Measurements from ENCODE around the gene TACR1.
"Not testable (repeated sequence)": the region's sequence is repeated elsewhere in the genome, so short reads cannot be mapped to it uniquely, and the experiment has no call there.

The TACR1 gene

DNA sequence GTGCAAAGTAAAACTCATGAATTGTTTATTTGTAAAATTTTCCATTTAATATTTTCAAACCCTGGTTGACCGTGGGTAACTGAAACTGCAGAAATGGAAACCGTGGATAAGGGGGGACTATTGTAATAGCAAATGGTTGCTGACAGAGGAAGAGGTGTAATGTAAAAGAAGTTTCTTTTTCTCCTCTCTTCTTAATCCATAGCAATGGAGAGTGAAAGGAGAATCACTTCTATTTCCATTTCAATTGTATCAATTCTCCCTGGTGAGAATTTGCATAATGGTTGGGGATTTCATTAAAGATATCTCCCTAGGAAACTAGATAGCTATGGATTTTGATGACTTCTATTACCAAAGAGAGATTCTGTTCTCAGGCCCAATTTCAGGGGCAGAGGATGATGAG is 24.8 kb downstream of the TACR1 start:
- Histone ChIP-seq H3K4me3 (ENCODE audit: low read length) (no peak overlapping the region), H3K27me3 (ENCODE audit: control insufficient read depth, insufficient read depth, low read length) (no peaks in the 10 kb centered on the region), H3K4me1 (ENCODE audit: control insufficient read depth, insufficient read depth, low read length) (no peaks in the 10 kb centered on the region; the same call in 1 of the 2 replicates), H3K36me3 (ENCODE audit: control insufficient read depth, insufficient read depth, low read length) (no peaks in the 10 kb centered on the region), H3K9me3 (ENCODE audit: control insufficient read depth, insufficient read depth, low read length) (no peaks in the 10 kb centered on the region), H3K27ac (ENCODE audit: low read length) (no peak overlapping the region)
- WGBS (ENCODE audit: insufficient coverage, insufficient read length): no CpG with 5 or more reads among the region's 2 CpGs
- no peak for DNase-seq (ENCODE audit: low read depth, low spot score)

DNA sequence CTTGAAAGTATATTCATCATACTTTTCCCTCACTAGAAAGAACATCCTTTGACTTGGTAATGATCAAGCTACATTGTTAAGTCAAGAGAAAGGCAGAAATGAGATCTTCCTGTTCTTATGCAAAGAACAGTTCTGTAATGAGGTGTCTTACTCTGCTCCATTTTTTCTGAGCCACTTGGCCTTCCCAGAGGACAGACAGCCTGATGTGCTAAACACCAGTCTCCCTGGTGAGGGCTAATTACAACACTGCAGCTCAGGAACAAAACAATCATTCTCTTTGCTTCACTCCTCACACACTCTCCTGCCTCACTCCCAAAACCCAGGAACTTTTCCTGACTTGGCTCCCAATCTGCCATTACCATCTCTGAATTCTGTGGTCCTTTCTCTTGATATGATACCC is 25.6 kb downstream of the TACR1 start:
- H3K4me3 ChIP-seq (ENCODE audit: low read length): no peak overlapping the region
- no peak overlapping the region for H3K27ac ChIP-seq (ENCODE audit: low read length)
- H3K27me3 ChIP-seq (ENCODE audit: control insufficient read depth, insufficient read depth, low read length): no peaks in the 10 kb centered on the region
- H3K4me1 ChIP-seq (ENCODE audit: control insufficient read depth, insufficient read depth, low read length): no peaks in the 10 kb centered on the region; the same call in 1 of the 2 replicates
- H3K9me3 ChIP-seq (ENCODE audit: control insufficient read depth, insufficient read depth, low read length): no peaks in the 10 kb centered on the region
- DNase-seq (ENCODE audit: low read depth, low spot score): no peak
- H3K36me3 ChIP-seq (ENCODE audit: control insufficient read depth, insufficient read depth, low read length): no peaks in the 10 kb centered on the region

DNA sequence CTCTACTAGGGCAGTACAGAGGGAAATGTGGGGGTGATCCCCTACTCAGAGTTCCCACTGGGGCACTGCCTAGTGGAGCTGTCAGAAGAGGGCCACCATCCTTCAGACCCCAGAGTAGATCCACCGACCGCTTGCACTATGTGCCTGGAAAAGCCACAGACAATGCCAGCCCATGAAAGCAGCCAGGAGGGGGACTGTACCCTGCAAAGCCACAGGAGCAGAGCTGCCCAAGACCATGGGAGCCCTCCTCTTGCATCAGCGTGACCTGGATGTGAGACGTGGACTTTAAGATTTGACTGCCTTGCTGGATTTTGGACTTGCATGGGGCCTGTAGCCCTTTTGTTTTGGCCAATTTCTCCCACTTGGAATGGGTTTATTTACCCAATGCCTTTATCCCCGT is 27.9 kb downstream of the TACR1 start:
- H3K4me3 ChIP-seq (ENCODE audit: low read length); H3K27me3 ChIP-seq (ENCODE audit: control insufficient read depth, insufficient read depth, low read length); H3K27ac ChIP-seq (ENCODE audit: low read length); H3K4me1 ChIP-seq (ENCODE audit: control insufficient read depth, insufficient read depth, low read length); H3K9me3 ChIP-seq (ENCODE audit: control insufficient read depth, insufficient read depth, low read length); H3K36me3 ChIP-seq (ENCODE audit: control insufficient read depth, insufficient read depth, low read length); DNase-seq (ENCODE audit: low read depth, low spot score): not testable (repeated sequence)
- no CpG with 5 or more reads among the region's 5 CpGs for WGBS (ENCODE audit: insufficient coverage, insufficient read length)

DNA sequence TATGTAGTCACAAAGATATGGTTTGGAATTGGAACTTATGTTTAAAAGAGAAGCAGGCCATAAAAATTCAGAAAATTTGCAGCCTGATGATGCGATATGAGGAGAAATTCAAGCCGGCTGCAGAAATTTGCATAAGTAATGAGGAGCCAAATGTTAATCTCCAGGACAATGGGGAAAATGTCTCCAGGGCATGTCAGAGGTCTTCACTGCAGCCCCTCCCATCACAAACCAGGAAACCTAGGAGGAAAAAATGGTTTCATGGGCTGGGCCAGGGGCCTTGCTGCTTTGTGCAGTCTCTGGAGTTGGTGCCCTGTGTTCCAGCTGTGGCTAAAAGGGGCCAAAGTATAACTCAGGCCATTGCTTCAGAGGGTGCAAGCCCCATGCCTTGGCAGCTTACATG is 28.4 kb downstream of the TACR1 start:
- H3K36me3 ChIP-seq (ENCODE audit: control insufficient read depth, insufficient read depth, low read length): no peaks in the 10 kb centered on the region
- WGBS (ENCODE audit: insufficient coverage, insufficient read length): no CpG with 5 or more reads among the region's 2 CpGs
- H3K27me3 ChIP-seq (ENCODE audit: control insufficient read depth, insufficient read depth, low read length): no peaks in the 10 kb centered on the region
- H3K4me3 ChIP-seq (ENCODE audit: low read length): no peak overlapping the region
- no peaks in the 10 kb centered on the region for H3K9me3 ChIP-seq (ENCODE audit: control insufficient read depth, insufficient read depth, low read length)
- DNase-seq (ENCODE audit: low read depth, low spot score): no peak
- no peak overlapping the region for H3K27ac ChIP-seq (ENCODE audit: low read length)
- H3K4me1 ChIP-seq (ENCODE audit: control insufficient read depth, insufficient read depth, low read length): no peaks in the 10 kb centered on the region; the same call in 1 of the 2 replicates

DNA sequence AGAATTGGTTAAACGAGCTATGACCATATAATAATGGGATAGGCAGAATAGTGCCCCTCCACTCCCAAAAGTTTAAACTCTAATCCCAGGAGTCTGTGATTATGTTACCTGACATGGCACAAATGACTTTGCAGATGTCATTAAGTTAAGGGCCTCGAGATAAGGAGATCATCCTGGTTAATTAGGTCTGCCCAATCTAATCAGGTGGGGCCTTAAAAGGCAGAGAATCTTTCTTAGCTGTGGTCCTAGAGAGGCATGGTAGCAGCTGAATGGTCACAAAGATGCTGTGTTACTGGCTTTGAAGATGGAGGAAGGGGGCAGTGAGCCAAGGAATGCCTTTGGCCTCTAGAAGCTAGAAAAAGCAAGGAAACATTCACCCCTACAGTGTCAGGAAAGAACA is 31.1 kb downstream of the TACR1 start:
- H3K9me3 ChIP-seq (ENCODE audit: control insufficient read depth, insufficient read depth, low read length): no peaks in the 10 kb centered on the region
- no peaks in the 10 kb centered on the region for H3K36me3 ChIP-seq (ENCODE audit: control insufficient read depth, insufficient read depth, low read length)
- no peak overlapping the region for H3K27ac ChIP-seq (ENCODE audit: low read length)
- H3K4me3 ChIP-seq (ENCODE audit: low read length): no peak overlapping the region
- no peaks in the 10 kb centered on the region for H3K27me3 ChIP-seq (ENCODE audit: control insufficient read depth, insufficient read depth, low read length)
- no peak for DNase-seq (ENCODE audit: low read depth, low spot score)
- WGBS (ENCODE audit: insufficient coverage, insufficient read length): no CpG with 5 or more reads among the region's 2 CpGs
- H3K4me1 ChIP-seq (ENCODE audit: control insufficient read depth, insufficient read depth, low read length): no peaks in the 10 kb centered on the region

DNA sequence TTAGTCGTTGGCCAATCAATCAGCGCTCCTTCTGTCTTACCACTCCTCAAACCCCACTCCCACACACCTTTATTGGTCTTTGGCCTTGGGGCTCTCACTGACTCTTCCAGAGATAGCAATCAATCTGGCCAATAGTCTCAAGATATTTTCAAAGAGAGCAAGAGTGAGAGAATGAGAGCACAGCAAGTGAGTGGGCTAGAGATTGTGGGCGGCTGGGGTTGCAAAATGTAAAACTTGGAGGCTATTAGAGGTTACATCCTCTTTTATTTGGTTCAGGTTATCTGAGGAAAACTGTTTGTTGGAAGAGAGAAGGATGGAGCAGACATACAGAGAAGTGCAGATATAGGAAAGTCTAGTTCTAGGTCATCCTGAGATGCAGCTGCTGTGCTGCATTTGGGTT is 32.8 kb downstream of the TACR1 start:
- DNase-seq (ENCODE audit: low read depth, low spot score): no peak
- Histone ChIP-seq H3K4me3 (ENCODE audit: low read length) (no peak overlapping the region), H3K9me3 (ENCODE audit: control insufficient read depth, insufficient read depth, low read length) (no peaks in the 10 kb centered on the region), H3K4me1 (ENCODE audit: control insufficient read depth, insufficient read depth, low read length) (no peaks in the 10 kb centered on the region), H3K36me3 (ENCODE audit: control insufficient read depth, insufficient read depth, low read length) (no peaks in the 10 kb centered on the region), H3K27ac (ENCODE audit: low read length) (no peak overlapping the region), H3K27me3 (ENCODE audit: control insufficient read depth, insufficient read depth, low read length) (no peaks in the 10 kb centered on the region)
- whole genome bisulfite sequencing (ENCODE audit: insufficient coverage, insufficient read length): no CpG with 5 or more reads among the region's 3 CpGs

DNA sequence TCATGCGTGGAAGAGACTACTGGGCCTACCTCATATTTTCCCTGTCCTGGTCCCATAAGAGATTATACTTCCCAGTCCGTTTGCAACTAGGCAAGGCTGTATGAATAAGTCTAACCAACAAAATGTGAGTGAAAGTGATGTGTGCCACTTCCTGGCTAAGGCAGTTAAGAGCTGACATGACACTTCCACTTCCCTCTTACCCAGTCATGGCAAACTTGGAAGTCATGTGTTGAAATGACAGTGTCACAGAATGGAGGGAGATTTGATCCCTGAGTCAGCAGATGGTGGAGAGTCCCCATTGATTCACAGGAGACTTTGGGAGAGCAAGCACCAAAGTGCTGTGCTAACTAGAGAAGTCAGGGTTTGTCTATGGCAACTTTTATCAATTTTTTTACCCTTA is 36.4 kb downstream of the TACR1 start:
- Histone ChIP-seq H3K4me1 (ENCODE audit: control insufficient read depth, insufficient read depth, low read length) (no peaks in the 10 kb centered on the region), H3K36me3 (ENCODE audit: control insufficient read depth, insufficient read depth, low read length) (no peaks in the 10 kb centered on the region), H3K4me3 (ENCODE audit: low read length) (no peak overlapping the region), H3K27me3 (ENCODE audit: control insufficient read depth, insufficient read depth, low read length) (no peaks in the 10 kb centered on the region), H3K27ac (ENCODE audit: low read length) (no peak overlapping the region), H3K9me3 (ENCODE audit: control insufficient read depth, insufficient read depth, low read length) (no peaks in the 10 kb centered on the region)
- DNase-seq (ENCODE audit: low read depth, low spot score): no peak
- no CpG with 5 or more reads among the region's 2 CpGs for WGBS (ENCODE audit: insufficient coverage, insufficient read length)

DNA sequence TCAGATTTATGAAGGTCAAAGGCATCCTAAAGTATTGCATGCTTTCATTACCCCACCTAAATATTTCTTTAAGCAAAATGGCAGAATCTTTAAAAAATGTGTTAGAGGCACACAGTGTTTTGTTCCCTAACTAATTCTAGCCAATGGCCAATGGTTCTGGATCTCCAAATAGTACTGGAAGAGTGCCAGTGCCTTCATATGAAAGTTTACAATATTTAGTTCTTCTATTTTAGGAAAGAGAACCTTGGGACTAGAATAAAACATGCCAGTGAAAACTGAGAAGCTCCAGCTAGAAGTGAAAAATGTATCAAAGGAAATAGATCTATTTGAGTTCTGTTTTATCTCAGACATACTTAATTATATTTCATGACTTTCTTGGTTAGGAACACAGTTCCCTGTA is 37.1 kb downstream of the TACR1 start:
- DNase-seq (ENCODE audit: low read depth, low spot score): no peak
- Histone ChIP-seq H3K9me3 (ENCODE audit: control insufficient read depth, insufficient read depth, low read length) (no peaks in the 10 kb centered on the region), H3K27me3 (ENCODE audit: control insufficient read depth, insufficient read depth, low read length) (no peaks in the 10 kb centered on the region), H3K27ac (ENCODE audit: low read length) (no peak overlapping the region), H3K4me3 (ENCODE audit: low read length) (no peak overlapping the region), H3K36me3 (ENCODE audit: control insufficient read depth, insufficient read depth, low read length) (no peaks in the 10 kb centered on the region), H3K4me1 (ENCODE audit: control insufficient read depth, insufficient read depth, low read length) (no peaks in the 10 kb centered on the region)

DNA sequence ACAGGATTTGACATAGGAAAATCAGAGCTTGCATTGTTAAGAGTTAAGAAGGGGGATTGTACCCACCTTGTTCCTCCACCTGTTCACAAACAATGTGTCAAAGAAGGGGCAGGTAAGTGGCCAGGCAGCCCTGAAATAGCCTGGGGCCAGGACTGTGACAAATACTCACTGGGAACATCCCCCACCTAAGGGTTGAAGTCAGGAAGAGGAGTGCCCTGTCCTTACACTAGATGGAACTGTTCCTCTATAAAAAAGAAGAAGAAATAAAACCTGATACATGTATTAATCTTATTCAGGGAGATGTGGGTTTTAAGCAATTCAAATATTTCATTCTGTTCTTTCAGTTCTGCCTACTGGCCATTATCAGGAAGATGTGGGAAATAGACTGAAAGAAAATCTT is 41.9 kb downstream of the TACR1 start:
- H3K36me3 ChIP-seq (ENCODE audit: control insufficient read depth, insufficient read depth, low read length): no peaks in the 10 kb centered on the region
- peaks cover 6% of the 10 kb centered on the region; the same call in 1 of the 2 replicates for H3K4me1 ChIP-seq (ENCODE audit: control insufficient read depth, insufficient read depth, low read length)
- H3K9me3 ChIP-seq (ENCODE audit: control insufficient read depth, insufficient read depth, low read length): no peaks in the 10 kb centered on the region
- no peak for DNase-seq (ENCODE audit: low read depth, low spot score)
- no peaks in the 10 kb centered on the region for H3K27me3 ChIP-seq (ENCODE audit: control insufficient read depth, insufficient read depth, low read length)
- no peak overlapping the region for H3K27ac ChIP-seq (ENCODE audit: low read length)
- no peak overlapping the region for H3K4me3 ChIP-seq (ENCODE audit: low read length)

DNA sequence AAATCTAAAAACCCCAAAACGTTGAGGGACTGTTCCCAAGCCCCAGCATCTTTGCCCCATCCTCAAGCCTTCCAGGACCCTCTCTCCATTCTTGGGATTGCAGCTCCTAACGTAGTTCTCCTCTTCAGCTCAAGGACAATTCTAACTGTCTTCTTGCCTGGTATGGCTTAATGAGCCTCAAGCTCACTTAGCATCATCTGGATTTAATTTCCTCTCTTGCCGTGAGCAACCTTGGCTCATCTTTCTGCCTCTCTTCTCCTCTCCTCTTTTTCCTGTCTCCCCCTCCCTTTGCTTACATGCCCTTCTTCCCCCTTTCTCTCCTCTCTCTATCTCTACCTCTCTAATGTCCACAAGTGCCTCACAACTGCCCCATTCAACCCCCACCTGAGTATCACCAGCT is 44.2 kb downstream of the TACR1 start:
- H3K36me3 ChIP-seq (ENCODE audit: control insufficient read depth, insufficient read depth, low read length): no peaks in the 10 kb centered on the region
- no peak for DNase-seq (ENCODE audit: low read depth, low spot score)
- H3K4me1 ChIP-seq (ENCODE audit: control insufficient read depth, insufficient read depth, low read length): peaks cover 6% of the 10 kb centered on the region; the same call in 1 of the 2 replicates
- H3K27ac ChIP-seq (ENCODE audit: low read length): no peak overlapping the region
- no peak overlapping the region for H3K4me3 ChIP-seq (ENCODE audit: low read length)
- no CpG with 5 or more reads among the region's 3 CpGs for WGBS (ENCODE audit: insufficient coverage, insufficient read length)
- H3K9me3 ChIP-seq (ENCODE audit: control insufficient read depth, insufficient read depth, low read length): no peaks in the 10 kb centered on the region
- no peaks in the 10 kb centered on the region for H3K27me3 ChIP-seq (ENCODE audit: control insufficient read depth, insufficient read depth, low read length)

DNA sequence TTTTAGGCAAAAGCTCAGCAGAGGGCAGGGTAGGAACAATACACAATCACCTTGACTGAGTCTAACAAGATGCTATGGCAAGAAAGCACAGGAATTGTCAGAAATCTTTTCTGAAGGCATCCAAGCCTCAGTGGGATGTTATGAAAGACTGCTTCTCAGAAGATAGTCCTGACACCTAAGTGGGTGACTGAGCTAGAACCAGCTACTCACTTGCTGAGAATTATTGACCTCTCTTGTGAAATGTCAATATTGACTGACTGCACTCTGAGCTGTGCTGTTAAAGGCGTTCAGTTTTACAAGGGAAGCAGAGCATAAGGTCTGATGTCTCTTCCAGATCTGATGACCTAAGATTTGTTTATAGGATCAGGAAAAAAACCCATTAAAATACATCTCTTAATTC is 46.1 kb downstream of the TACR1 start:
- Histone ChIP-seq H3K4me3 (ENCODE audit: low read length) (no peak overlapping the region), H3K4me1 (ENCODE audit: control insufficient read depth, insufficient read depth, low read length) (peaks cover 6% of the 10 kb centered on the region; the same call in 1 of the 2 replicates), H3K27ac (ENCODE audit: low read length) (no peak overlapping the region), H3K27me3 (ENCODE audit: control insufficient read depth, insufficient read depth, low read length) (no peaks in the 10 kb centered on the region), H3K9me3 (ENCODE audit: control insufficient read depth, insufficient read depth, low read length) (no peaks in the 10 kb centered on the region), H3K36me3 (ENCODE audit: control insufficient read depth, insufficient read depth, low read length) (no peaks in the 10 kb centered on the region)
- no peak for DNase-seq (ENCODE audit: low read depth, low spot score)
- no CpG with 5 or more reads among the region's 1 CpG for WGBS (ENCODE audit: insufficient coverage, insufficient read length)

Data from iPS DF 6.9 (cell line).